GM12878 (cell line): ENCODE results near the gene SAMD15. TPM values are rescaled to one million over a fixed set of nuclear protein-coding genes. Genes with fewer than 3 reads are reported as not detected.

Experiments
- ATAC-seq: fragments of 200-7000 bp; cut with Tn5 transposase; 3 replicates; pipeline ENCODE4 v1.9.1; 2020; ENCODE audit warnings: mild to moderate bottlenecking, moderate library complexity
- BruUV-seq: library from RNA; stranded (reverse); fragments of 400-500 nt; replicated peaks from 2 replicates; lab custom pipeline; 2021; lab: Mats Ljungman, UMichigan
- CTCF ChIA-PET: fragments of 300-600 bp; sonication (Branson Sonifier 250); formaldehyde crosslinking; extraction: SDS; loops from one replicate; lab custom pipeline; 2021; ENCODE audit warnings: inconsistent platforms; lab: Yijun Ruan, JAX
- POLR2A ChIA-PET: fragments of 350-600 bp; formaldehyde crosslinking; extraction: SDS; loops from one replicate; lab custom pipeline; 2021; ENCODE audit warnings: inconsistent platforms; lab: Charles Lee
- RAD21 ChIA-PET: fragments of 300-600 bp; sonication (Branson Sonifier 250); formaldehyde crosslinking; loops from one replicate; lab custom pipeline; 2023; ENCODE audit warnings: antibody characterized with exemption; ENCODE audit not compliant: unreplicated experiment; lab: Charles Lee
- SMC1A ChIA-PET: fragments of 300-600 bp; sonication (Branson Sonifier 250); formaldehyde crosslinking; loops from one replicate; lab custom pipeline; 2023; ENCODE audit not compliant: unreplicated experiment, uncharacterized antibody; lab: Charles Lee
- DNase-seq: peaks from one replicate; pipeline ENCODE4 v3.0.0-alpha.2; 2011; ENCODE audit warnings: low read depth, low spot score
- FAIRE-seq: peaks from 3 replicates; lab custom pipeline; 2011; peaks lifted over from hg19 to GRCh38; lab: Jason Lieb, UNC
- H2AFZ ChIP-seq: 2 replicates; pipeline ENCODE4 v1.6.0; 2011; ENCODE audit warnings: low read depth, low read length, control low read depth; ENCODE audit not compliant: control insufficient read depth
- H3K27ac ChIP-seq: 2 replicates; pipeline ENCODE4 v1.5.1; 2011; ENCODE audit warnings: control low read depth; ENCODE audit not compliant: control insufficient read depth, insufficient read depth
- H3K27me3 ChIP-seq, 2 experiments: replicated peaks in 1 of 2; 2 replicates each; pipeline versions ENCODE4 v1.6.0 to v1.6.1; 2011; ENCODE audit warnings: low read length in 1 of 2; ENCODE audit not compliant: control insufficient read depth in 2 of 2, insufficient read depth in 2 of 2
- H3K36me3 ChIP-seq, 2 experiments: 2 replicates each; pipeline ENCODE4 v1.5.1; 2011; ENCODE audit warnings: low read length in 1 of 2; ENCODE audit not compliant: control insufficient read depth in 2 of 2, insufficient read depth in 2 of 2
- H3K4me1 ChIP-seq: 2 replicates; pipeline ENCODE4 v1.6.1; 2011; ENCODE audit warnings: mild to moderate bottlenecking, low read length, moderate library complexity, mixed read lengths; ENCODE audit not compliant: control insufficient read depth, insufficient read depth
- H3K4me2 ChIP-seq: 2 replicates; pipeline ENCODE4 v1.6.0; 2011; ENCODE audit warnings: control low read depth; ENCODE audit not compliant: control insufficient read depth, insufficient read depth
- H3K4me3 ChIP-seq: fragments of 200-600 bp; sonication (generic); 2 replicates; pipeline ENCODE4 v1.5.1; 2016
- H3K79me2 ChIP-seq: 2 replicates; pipeline ENCODE4 v1.6.0; 2011; ENCODE audit warnings: low read length; ENCODE audit not compliant: control insufficient read depth, insufficient read depth
- H3K9ac ChIP-seq: 2 replicates; pipeline ENCODE4 v1.8.0; 2011; ENCODE audit warnings: low read length, control low read depth, mixed read lengths; ENCODE audit not compliant: control insufficient read depth, insufficient read depth
- H3K9me3 ChIP-seq: replicated peaks from 3 replicates; pipeline ENCODE4 v1.5.1; 2011; ENCODE audit warnings: mild to moderate bottlenecking, low read length; ENCODE audit not compliant: control insufficient read depth, insufficient read depth
- H4K20me1 ChIP-seq: 2 replicates; pipeline ENCODE4 v1.6.0; 2011; ENCODE audit not compliant: control insufficient read depth, insufficient read depth
- BCL11A ChIP-seq: IDR thresholded peaks from 2 replicates; pipeline ENCODE4 v1.6.1; 2011; ENCODE audit warnings: low read depth, low read length
- CEBPZ ChIP-seq: fragments of 150-350 bp; IDR thresholded peaks from 2 replicates; pipeline ENCODE4 v1.6.1; 2016; ENCODE audit warnings: low read depth, low read length
- CREM ChIP-seq: IDR thresholded peaks from 2 replicates; pipeline ENCODE4 v1.6.1; 2014; ENCODE audit warnings: antibody characterized with exemption, low read depth
- HSF1 ChIP-seq: fragments of 150-350 bp; IDR thresholded peaks from 2 replicates; pipeline ENCODE4 v1.6.1; 2014; ENCODE audit warnings: mild to moderate bottlenecking, low read depth, low read length
- MEF2B ChIP-seq: fragments of 450-650 bp; IDR thresholded peaks from 2 replicates; pipeline ENCODE4 v1.6.1; 2018; ENCODE audit warnings: mild to moderate bottlenecking, moderate library complexity; ENCODE audit not compliant: partially characterized antibody, poor library complexity, severe bottlenecking
- MYB ChIP-seq: fragments of 150-350 bp; IDR thresholded peaks from 2 replicates; pipeline ENCODE4 v1.6.1; 2014; ENCODE audit warnings: mild to moderate bottlenecking, low read depth, low read length, borderline replicate concordance
- NFIC ChIP-seq: IDR thresholded peaks from 2 replicates; pipeline ENCODE4 v1.6.1; 2012; ENCODE audit warnings: low read depth, mild to moderate bottlenecking, inconsistent platforms, low read length, moderate library complexity
- NFYB ChIP-seq: IDR thresholded peaks from 2 replicates; pipeline ENCODE4 v1.6.1; 2011; ENCODE audit warnings: low read depth, mild to moderate bottlenecking, low read length, improper control_type of control experiment, moderate library complexity; ENCODE audit not compliant: insufficient read depth
- SREBF1 ChIP-seq: IDR thresholded peaks from 2 replicates; pipeline ENCODE4 v1.6.1; 2012; ENCODE audit warnings: mild to moderate bottlenecking, low read length
- TBL1XR1 ChIP-seq: IDR thresholded peaks from 2 replicates; pipeline ENCODE4 v1.6.1; 2012; ENCODE audit warnings: low read depth, low read length, improper control_type of control experiment
- ZBED1 ChIP-seq: IDR thresholded peaks from 2 replicates; pipeline ENCODE4 v1.6.1; 2016; ENCODE audit warnings: borderline replicate concordance
- WGBS: methylation state at CpG from one replicate; pipeline ENCODE4 v1.1.6; 2016; ENCODE audit warnings: low lambda C conversion rate; ENCODE audit not compliant: insufficient replicate concordance, insufficient coverage; ENCODE audit errors: missing lambda C conversion rate; 5-methylcytosine and 5-hydroxymethylcytosine counted together
- in situ Hi-C: fragments of 300-500 bp; cut with MboI; formaldehyde crosslinking; loops from 9 replicates; pipeline ENCODE4 v1.14.3; 2018; ENCODE audit warnings: mixed read lengths
- intact Hi-C: fragments of 100-400 bp; cut with micrococcal nuclease; formaldehyde crosslinking; loops from one replicate; pipeline ENCODE4 v1.14.2; 2022; ENCODE audit not compliant: unreplicated experiment
- polyA plus RNA-seq, 11 experiments: library from polyadenylated mRNA; depleted of rRNA in 4 of 11; unstranded in 6 of 11; stranded (reverse) in 5 of 11; fragments of >200 nt; fragmentation: Nextera tagmentation in 4 of 11; fragmentation: Illumina TruSeq in 1 of 11; extraction: Ambion mirVana in 4 of 11; extraction: Trizol in 1 of 11; gene quantifications; 1 replicate in 1 of 11; 2 replicates in 10 of 11; pipeline versions ENCODE4 v1.2.1 to v1.2.3, GENCODE V29; 2011 to 2016; ENCODE audit warnings: inconsistent platforms in 2 of 11, missing spikeins in 2 of 11, low read depth in 1 of 11
- total RNA-seq, 4 experiments: library from RNA; depleted of rRNA in 3 of 4; stranded (reverse); fragments of >200 nt in 3 of 4; fragmentation: Illumina TruSeq in 1 of 4; extraction: Trizol in 1 of 4; gene quantifications; 2 replicates each; pipeline versions ENCODE4 v1.2.1 to v1.2.3, GENCODE V29; 2013 to 2021
- TF ChIP-seq, protein P1 (sequence below): fragments of 450-650 bp; conservative IDR thresholded peaks from 2 replicates; pipeline ENCODE4 v1.6.1; 2017; ENCODE audit warnings: mild to moderate bottlenecking, moderate library complexity
- TF ChIP-seq, protein P2 (sequence below): fragments of 450-650 bp; IDR thresholded peaks from 2 replicates; pipeline ENCODE4 v1.6.1; 2016; ENCODE audit warnings: mild to moderate bottlenecking, moderate library complexity, borderline replicate concordance

Gene SAMD15
- total and polyA plus RNA-seq, 10 of the 15 experiments (the other 5 are each of a cell fraction or from before 2014, with no cell fraction given): 0.33 to 2.0 (median 0.97) TPM

DNA sequence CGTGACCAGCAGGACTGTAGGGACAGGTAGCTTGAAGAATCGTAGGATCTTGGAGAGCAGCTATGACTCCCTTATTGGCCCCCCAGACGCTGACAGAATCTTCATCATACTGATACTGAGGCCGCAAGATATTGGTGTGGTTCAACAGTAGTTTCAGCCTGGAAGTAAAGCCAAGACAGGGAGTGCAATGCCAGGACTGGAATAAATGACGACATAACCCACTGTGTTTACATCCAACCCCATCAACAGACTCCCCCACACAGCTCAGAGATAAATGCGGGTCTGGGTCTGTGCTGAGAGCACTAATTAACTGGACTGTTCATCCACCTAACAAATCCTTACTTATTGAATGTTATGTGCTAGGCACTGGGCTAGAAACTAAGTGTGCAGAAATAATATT, 29.5 kb downstream of the SAMD15 start:
- Histone ChIP-seq H3K36me3 (no peaks in the 10 kb centered on the region), H3K9ac (no peak overlapping the region), H3K4me2 (no peak overlapping the region; the same call in 1 of the 2 replicates), H3K27ac (no peak overlapping the region), H2AFZ (peak overlapping the region; percentile 15), H3K9me3 (no peaks in the 10 kb centered on the region), H4K20me1 (no peaks in the 10 kb centered on the region), H3K27me3 (no peaks in the 10 kb centered on the region), H3K79me2 (no peaks in the 10 kb centered on the region), H3K4me1 (no peaks in the 10 kb centered on the region; the same call in 1 of the 2 replicates), H3K4me3 (no peak overlapping the region)
- in situ Hi-C loops (no loop called here), intact Hi-C loops (no loop called here)
- CTCF ChIA-PET: interaction anchor here (0.6 to 1.6 kb wide), 2 partner anchors 25 to 85 kb away, joined by 3 to 4 read pairs; no protein-coding TSS in a partner anchor
- SMC1A ChIA-PET: interaction anchor here (0.6 to 1.8 kb wide), 5 partner anchors 12 to 91 kb away, joined by 3 to 5 read pairs (median 3); no protein-coding TSS in a partner anchor
- RAD21 ChIA-PET: interaction anchor here (1.2 to 1.7 kb wide), 3 partner anchors 30 to 91 kb away, joined by 3 to 12 read pairs (median 3); partner anchors contain the start of genes SAMD15 and TMED8
- WGBS: 56% methylated on average over 6 of the region's 6 CpGs
- BruUV-seq: no TSS peak
- FAIRE-seq (no peak), DNase-seq (no peak), ATAC-seq (no peak)
- POLR2A ChIA-PET: interaction anchor here (0.5 to 0.6 kb wide), 2 partner anchors 18 to 90 kb away, joined by 5 to 9 read pairs; no protein-coding TSS in a partner anchor
- no peak for TF ChIP-seq MEF2B
- no peak for TF ChIP-seq BCL11A
- TF ChIP-seq NFYB: no peak
- TF ChIP-seq NFIC: no peak
- TF ChIP-seq ZBED1: no peak
- TF ChIP-seq SREBF1: no peak
- TF ChIP-seq CREM: no peak
- no peak for TF ChIP-seq HSF1
- TF ChIP-seq, protein P1, sequence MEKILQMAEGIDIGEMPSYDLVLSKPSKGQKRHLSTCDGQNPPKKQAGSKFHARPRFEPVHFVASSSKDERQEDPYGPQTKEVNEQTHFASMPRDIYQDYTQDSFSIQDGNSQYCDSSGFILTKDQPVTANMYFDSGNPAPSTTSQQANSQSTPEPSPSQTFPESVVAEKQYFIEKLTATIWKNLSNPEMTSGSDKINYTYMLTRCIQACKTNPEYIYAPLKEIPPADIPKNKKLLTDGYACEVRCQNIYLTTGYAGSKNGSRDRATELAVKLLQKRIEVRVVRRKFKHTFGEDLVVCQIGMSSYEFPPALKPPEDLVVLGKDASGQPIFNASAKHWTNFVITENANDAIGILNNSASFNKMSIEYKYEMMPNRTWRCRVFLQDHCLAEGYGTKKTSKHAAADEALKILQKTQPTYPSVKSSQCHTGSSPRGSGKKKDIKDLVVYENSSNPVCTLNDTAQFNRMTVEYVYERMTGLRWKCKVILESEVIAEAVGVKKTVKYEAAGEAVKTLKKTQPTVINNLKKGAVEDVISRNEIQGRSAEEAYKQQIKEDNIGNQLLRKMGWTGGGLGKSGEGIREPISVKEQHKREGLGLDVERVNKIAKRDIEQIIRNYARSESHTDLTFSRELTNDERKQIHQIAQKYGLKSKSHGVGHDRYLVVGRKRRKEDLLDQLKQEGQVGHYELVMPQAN: no peak
- no peak for TF ChIP-seq CEBPZ
- no peak for TF ChIP-seq MYB
- TF ChIP-seq, protein P2, sequence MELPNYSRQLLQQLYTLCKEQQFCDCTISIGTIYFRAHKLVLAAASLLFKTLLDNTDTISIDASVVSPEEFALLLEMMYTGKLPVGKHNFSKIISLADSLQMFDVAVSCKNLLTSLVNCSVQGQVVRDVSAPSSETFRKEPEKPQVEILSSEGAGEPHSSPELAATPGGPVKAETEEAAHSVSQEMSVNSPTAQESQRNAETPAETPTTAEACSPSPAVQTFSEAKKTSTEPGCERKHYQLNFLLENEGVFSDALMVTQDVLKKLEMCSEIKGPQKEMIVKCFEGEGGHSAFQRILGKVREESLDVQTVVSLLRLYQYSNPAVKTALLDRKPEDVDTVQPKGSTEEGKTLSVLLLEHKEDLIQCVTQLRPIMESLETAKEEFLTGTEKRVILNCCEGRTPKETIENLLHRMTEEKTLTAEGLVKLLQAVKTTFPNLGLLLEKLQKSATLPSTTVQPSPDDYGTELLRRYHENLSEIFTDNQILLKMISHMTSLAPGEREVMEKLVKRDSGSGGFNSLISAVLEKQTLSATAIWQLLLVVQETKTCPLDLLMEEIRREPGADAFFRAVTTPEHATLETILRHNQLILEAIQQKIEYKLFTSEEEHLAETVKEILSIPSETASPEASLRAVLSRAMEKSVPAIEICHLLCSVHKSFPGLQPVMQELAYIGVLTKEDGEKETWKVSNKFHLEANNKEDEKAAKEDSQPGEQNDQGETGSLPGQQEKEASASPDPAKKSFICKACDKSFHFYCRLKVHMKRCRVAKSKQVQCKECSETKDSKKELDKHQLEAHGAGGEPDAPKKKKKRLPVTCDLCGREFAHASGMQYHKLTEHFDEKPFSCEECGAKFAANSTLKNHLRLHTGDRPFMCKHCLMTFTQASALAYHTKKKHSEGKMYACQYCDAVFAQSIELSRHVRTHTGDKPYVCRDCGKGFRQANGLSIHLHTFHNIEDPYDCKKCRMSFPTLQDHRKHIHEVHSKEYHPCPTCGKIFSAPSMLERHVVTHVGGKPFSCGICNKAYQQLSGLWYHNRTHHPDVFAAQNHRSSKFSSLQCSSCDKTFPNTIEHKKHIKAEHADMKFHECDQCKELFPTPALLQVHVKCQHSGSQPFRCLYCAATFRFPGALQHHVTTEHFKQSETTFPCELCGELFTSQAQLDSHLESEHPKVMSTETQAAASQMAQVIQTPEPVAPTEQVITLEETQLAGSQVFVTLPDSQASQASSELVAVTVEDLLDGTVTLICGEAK: no peak
- TF ChIP-seq TBL1XR1: no peak
